Measurements from ENCODE around the gene DRG2. TPM values are rescaled to one million over a fixed set of nuclear protein-coding genes. Genes with fewer than 3 reads are reported as not detected.
A peak's percentile ranks its signal among the peaks of the same experiment; 100 is the strongest.

The DRG2 gene
- total and polyA plus RNA-seq, 9 of the 15 experiments (the other 6 are each of a cell fraction or from before 2014, with no cell fraction given), result 6.6 to 36.7 (median 26.1) TPM

DNA sequence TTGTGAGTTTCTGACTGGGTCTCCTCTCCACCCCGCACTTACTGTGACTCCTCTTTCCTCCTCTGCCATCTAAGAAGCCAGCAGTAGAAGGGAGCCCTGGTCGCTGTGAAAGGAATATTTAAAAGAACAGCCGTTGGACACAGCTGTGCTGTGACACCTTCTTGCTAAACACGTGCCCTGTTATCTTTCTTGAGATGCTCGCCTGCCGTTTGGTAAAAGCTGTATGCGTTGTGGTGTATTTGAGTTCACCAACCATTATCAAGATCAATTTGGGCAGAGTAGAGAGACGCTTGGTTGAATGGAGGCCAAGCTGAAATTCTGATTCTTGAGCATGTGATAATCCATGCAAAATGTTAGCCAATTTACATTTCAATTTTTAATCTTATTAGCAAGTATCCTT, 44.8 kb upstream of the DRG2 start (continued):
- TF ChIP-seq ZNF586 (CRISPR knock-in tag; conservative IDR thresholded peaks at IDR 0.05) (no peak), RAD21 (CRISPR knock-in tag; conservative IDR thresholded peaks at IDR 0.05 in 1 of 2, IDR thresholded peaks at IDR 0.05 in 1 of 2) (no peak), CBX1 (IDR thresholded peaks at IDR 0.05; ENCODE audit: low read depth) (no peak), NELFE (IDR thresholded peaks at IDR 0.05; ENCODE audit: insufficient read depth, insufficient read length) (no peak), ZNF263 (CRISPR knock-in tag; IDR thresholded peaks at IDR 0.05; ENCODE audit: borderline replicate concordance) (no peak), MYBL2 (IDR thresholded peaks at IDR 0.05; ENCODE audit: low read depth) (peak; percentile 72), MYBL2 (CRISPR knock-in tag; IDR thresholded peaks at IDR 0.05; ENCODE audit: borderline replicate concordance) (no peak), PCBP2 (IDR thresholded peaks at IDR 0.05; ENCODE audit: low read depth, low read length, poor library complexity, severe bottlenecking) (no peak), ELF1 (tag; IDR thresholded peaks at IDR 0.05) (no peak), SMAD2 (IDR thresholded peaks at IDR 0.05; ENCODE audit: low read depth, low read length) (no peak), HMG20B (CRISPR knock-in tag; IDR thresholded peaks at IDR 0.05) (no peak), BRCA1 (IDR thresholded peaks at IDR 0.05) (no peak), BRCA1 (CRISPR knock-in tag; IDR thresholded peaks at IDR 0.05) (no peak), BCOR (IDR thresholded peaks at IDR 0.05) (no peak)
- TF ChIP-seq, protein P1, sequence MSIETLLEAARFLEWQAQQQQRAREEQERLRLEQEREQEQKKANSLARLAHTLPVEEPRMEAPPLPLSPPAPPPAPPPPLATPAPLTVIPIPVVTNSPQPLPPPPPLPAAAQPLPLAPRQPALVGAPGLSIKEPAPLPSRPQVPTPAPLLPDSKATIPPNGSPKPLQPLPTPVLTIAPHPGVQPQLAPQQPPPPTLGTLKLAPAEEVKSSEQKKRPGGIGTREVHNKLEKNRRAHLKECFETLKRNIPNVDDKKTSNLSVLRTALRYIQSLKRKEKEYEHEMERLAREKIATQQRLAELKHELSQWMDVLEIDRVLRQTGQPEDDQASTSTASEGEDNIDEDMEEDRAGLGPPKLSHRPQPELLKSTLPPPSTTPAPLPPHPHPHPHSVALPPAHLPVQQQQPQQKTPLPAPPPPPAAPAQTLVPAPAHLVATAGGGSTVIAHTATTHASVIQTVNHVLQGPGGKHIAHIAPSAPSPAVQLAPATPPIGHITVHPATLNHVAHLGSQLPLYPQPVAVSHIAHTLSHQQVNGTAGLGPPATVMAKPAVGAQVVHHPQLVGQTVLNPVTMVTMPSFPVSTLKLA (conservative IDR thresholded peaks at IDR 0.05), result peak in 1 of 2 experiments; percentile 61; a peak in 1 of 4 replicates
- TF ChIP-seq, protein P2, sequence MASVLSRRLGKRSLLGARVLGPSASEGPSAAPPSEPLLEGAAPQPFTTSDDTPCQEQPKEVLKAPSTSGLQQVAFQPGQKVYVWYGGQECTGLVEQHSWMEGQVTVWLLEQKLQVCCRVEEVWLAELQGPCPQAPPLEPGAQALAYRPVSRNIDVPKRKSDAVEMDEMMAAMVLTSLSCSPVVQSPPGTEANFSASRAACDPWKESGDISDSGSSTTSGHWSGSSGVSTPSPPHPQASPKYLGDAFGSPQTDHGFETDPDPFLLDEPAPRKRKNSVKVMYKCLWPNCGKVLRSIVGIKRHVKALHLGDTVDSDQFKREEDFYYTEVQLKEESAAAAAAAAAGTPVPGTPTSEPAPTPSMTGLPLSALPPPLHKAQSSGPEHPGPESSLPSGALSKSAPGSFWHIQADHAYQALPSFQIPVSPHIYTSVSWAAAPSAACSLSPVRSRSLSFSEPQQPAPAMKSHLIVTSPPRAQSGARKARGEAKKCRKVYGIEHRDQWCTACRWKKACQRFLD (CRISPR knock-in tag; IDR thresholded peaks at IDR 0.05), result peak; percentile 37; the same call in 1 of the 2 replicates
- TF ChIP-seq, protein P3, sequence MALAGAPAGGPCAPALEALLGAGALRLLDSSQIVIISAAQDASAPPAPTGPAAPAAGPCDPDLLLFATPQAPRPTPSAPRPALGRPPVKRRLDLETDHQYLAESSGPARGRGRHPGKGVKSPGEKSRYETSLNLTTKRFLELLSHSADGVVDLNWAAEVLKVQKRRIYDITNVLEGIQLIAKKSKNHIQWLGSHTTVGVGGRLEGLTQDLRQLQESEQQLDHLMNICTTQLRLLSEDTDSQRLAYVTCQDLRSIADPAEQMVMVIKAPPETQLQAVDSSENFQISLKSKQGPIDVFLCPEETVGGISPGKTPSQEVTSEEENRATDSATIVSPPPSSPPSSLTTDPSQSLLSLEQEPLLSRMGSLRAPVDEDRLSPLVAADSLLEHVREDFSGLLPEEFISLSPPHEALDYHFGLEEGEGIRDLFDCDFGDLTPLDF (CRISPR knock-in tag; IDR thresholded peaks at IDR 0.05), result no peak
- TF ChIP-seq, protein P4, sequence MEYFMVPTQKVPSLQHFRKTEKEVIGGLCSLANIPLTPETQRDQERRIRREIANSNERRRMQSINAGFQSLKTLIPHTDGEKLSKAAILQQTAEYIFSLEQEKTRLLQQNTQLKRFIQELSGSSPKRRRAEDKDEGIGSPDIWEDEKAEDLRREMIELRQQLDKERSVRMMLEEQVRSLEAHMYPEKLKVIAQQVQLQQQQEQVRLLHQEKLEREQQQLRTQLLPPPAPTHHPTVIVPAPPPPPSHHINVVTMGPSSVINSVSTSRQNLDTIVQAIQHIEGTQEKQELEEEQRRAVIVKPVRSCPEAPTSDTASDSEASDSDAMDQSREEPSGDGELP (CRISPR knock-in tag; IDR thresholded peaks at IDR 0.05; ENCODE audit: borderline replicate concordance), result peak; percentile 40; the same call in 1 of the 2 replicates
- TF ChIP-seq, protein P5, sequence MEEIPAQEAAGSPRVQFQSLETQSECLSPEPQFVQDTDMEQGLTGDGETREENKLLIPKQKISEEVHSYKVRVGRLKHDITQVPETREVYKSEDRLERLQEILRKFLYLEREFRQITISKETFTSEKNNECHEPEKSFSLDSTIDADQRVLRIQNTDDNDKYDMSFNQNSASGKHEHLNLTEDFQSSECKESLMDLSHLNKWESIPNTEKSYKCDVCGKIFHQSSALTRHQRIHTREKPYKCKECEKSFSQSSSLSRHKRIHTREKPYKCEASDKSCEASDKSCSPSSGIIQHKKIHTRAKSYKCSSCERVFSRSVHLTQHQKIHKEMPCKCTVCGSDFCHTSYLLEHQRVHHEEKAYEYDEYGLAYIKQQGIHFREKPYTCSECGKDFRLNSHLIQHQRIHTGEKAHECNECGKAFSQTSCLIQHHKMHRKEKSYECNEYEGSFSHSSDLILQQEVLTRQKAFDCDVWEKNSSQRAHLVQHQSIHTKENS (CRISPR knock-in tag; IDR thresholded peaks at IDR 0.05), result no peak
- TF ChIP-seq, protein P6, sequence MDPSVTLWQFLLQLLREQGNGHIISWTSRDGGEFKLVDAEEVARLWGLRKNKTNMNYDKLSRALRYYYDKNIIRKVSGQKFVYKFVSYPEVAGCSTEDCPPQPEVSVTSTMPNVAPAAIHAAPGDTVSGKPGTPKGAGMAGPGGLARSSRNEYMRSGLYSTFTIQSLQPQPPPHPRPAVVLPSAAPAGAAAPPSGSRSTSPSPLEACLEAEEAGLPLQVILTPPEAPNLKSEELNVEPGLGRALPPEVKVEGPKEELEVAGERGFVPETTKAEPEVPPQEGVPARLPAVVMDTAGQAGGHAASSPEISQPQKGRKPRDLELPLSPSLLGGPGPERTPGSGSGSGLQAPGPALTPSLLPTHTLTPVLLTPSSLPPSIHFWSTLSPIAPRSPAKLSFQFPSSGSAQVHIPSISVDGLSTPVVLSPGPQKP (CRISPR knock-in tag; IDR thresholded peaks at IDR 0.05), result no peak
